GM12801 (cell line): ENCODE measurements around the gene CHAT.

Experiments used
- TF ChIP-seq, protein P1 (sequence below): IDR thresholded peaks from one replicate; pipeline ENCODE4 v1.5.1; 2011; ENCODE audit warnings: control low read depth; ENCODE audit not compliant: insufficient read length; ENCODE audit errors: extremely low read depth

CHAT gene

DNA sequence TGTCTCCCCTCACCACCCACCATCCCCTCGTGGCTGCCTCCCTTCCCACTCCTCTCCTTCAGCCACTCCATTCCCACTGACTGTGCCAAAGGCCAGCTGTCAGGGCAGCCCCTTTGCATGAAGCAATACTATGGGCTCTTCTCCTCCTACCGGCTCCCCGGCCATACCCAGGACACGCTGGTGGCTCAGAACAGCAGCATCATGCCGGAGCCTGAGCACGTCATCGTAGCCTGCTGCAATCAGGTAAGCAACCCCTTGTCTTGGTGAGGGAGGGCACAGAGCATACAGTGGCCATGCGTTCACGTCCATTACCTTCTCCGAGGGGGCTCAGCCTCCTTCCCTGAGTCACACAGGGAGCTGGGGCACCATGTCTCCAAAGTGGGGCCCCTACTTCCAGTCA, 11.6 kb downstream of the CHAT start:
- TF ChIP-seq, protein P1, sequence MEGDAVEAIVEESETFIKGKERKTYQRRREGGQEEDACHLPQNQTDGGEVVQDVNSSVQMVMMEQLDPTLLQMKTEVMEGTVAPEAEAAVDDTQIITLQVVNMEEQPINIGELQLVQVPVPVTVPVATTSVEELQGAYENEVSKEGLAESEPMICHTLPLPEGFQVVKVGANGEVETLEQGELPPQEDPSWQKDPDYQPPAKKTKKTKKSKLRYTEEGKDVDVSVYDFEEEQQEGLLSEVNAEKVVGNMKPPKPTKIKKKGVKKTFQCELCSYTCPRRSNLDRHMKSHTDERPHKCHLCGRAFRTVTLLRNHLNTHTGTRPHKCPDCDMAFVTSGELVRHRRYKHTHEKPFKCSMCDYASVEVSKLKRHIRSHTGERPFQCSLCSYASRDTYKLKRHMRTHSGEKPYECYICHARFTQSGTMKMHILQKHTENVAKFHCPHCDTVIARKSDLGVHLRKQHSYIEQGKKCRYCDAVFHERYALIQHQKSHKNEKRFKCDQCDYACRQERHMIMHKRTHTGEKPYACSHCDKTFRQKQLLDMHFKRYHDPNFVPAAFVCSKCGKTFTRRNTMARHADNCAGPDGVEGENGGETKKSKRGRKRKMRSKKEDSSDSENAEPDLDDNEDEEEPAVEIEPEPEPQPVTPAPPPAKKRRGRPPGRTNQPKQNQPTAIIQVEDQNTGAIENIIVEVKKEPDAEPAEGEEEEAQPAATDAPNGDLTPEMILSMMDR = no peak

DNA sequence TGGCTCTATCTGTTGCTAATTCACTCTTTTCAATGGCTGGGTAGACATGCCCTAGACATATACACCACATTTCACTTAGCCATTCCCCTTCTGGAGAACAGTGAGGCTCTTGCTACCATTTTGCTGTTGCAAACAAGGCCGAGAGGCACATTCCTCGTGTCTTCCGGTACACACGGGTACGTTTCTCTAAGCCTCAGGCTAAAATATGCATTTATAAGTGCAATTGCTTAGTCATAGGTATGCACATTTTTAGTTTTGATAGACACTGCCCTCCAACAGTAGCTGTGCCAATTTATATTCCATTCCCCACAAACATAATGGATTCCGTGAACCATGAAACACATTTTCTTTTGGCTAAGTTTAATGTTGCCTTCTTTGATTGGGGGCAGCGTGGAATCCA, 13.2 kb downstream of the CHAT start:
- TF ChIP-seq, protein P1 = no peak

DNA sequence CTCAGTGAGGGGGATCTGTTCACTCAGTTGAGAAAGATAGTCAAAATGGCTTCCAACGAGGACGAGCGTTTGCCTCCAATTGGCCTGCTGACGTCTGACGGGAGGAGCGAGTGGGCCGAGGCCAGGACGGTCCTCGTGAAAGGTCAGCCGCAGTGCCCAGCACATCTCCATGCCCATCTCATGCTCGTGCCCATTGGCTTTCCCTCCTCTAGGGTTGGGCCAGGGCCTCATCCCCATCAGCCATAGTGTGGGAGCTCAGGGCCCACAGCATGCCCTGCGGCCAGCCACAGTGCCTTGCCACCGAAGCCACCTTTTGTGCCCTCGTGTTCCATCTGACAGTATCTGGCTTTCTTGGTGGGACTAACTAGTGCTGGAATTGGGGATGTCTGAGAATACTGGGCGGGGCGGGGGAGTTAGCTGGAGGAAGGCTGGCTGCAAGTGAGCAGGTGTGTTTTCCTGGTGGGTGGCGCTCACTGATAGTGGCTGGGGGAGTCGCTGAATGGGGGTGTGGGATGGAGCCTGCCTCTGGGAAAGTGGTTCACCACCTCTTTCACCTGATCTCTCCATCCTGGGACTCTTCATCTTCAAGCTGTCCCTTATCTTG, 13.9 kb downstream of the CHAT start:
- TF ChIP-seq, protein P1 = no peak

DNA sequence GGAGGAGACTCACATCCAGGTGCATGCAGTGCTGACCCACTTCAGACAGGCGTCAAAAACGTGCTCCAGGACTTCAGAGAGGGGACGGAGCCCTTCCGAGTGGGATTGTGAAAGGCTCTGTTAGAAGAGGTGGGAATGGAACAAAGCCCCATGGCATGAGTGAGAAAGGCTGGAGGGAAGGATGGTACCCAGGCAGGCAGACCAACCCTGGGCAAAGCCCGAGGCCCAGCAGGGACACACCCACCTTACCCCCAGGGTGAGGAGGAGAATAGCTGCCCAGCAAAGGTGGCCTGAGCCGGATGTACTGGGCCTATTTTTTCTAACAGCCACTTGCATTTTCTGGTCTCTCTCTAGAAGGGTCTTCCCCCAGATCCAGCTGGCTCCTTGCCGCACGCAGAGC, 14.8 kb downstream of the CHAT start:
- TF ChIP-seq, protein P1 = no peak

DNA sequence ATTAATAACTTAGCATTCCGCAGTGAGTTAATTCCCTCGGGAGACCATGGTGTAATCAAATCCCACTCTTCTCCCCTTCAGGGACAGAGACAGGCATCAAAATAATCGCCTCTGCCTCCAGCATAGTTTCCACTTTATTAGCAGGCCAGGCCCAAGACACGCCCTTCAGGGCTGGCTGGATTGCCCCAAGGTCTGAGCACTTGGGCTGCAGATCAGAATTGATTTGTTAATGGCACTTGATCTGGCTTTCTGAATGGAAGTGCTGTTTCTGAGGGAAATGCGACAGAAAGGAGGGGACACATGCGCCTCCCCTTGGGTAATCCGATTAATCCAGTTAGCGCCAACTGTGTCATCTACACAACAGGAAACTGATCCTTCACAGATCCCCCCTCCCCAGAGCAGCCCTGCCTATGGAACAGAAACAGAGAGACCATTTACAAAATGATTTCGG, 15.6 kb downstream of the CHAT start:
- TF ChIP-seq, protein P1 = no peak

DNA sequence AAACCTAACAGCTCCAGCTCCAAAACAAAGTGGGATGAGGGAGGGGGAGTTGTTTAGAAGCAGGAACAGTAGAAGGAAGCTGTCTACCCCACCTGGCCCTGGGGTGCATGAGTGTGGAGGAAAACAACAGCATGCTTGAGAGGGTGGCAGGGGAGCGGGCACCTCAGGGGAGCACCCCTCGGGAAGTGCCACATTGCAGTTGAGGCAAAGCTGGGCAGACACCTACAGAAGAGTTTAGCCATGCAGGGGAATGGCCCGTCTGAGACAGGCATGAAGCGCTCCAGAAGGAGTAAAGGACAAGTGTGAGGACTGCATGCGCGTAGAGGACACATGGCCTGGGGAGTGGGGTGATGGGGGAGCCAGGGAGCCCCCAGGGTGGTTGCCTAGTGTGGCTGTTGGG, 18.1 kb downstream of the CHAT start:
- TF ChIP-seq, protein P1 = no peak

DNA sequence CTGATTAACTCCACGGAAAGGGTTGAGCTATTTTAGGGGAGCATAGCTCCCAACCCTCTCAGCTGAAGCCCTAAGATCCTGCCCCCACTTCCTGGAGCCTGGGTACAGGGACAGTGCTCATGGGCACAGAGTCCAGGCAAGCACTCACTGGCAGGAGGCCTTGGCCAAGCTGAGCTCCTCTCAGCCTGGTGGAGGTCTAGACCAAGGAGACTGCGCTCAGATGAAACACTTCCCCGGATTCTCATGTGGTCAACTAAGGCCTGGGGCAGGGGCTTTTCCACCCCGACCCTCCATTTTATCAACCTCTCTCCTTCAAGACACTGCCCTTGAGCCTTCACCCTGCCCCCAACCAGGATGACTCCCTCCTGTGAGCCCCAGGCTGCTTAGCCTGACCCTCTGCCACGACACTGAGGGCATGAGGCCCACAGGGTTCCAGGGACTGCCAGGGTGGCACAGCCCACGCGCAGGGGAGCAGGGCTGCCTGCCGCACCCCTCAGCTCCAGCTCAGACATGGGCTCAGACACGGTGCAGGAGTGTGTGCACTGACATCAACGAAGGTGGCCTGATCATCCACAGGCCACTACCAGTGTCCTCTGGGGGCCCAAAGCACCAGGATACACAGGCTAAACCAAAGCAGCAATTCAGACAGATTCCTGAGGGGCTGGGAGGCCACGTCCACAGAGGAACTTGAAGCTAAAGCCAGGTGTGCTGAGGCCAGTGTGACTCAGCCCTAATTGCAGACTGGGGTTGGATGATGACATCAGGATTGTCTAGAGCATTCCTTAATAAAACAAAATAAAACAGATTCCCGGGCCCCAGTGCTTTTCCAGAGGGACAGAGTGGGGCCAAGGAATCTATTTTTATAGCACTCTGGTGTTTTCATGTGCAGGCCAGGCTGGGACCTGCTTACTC, 18.8 kb downstream of the CHAT start:
- TF ChIP-seq, protein P1 = no peak
